ENCODE measurements around the gene TGFBR2.

GRCh38 chr3:30662836-30663235, 56.4 kb downstream of the TGFBR2 start:
- TF ChIP-seq CTCF (IDR thresholded peaks at IDR 0.05), result no peak
- no peak for TF ChIP-seq POLR2A (IDR thresholded peaks at IDR 0.05)

All from esophagus squamous epithelium (tissue), 4 donors.